Measurements from ENCODE around the gene ANKRD39. TPM values are rescaled to one million over a fixed set of nuclear protein-coding genes. Genes with fewer than 3 reads are reported as not detected.

Gene ANKRD39
- total RNA-seq, 1 donor from 2014 or later, result 23.4 TPM

- no peaks in the 10 kb centered on the region for H3K27me3 Mint-ChIP-seq (ENCODE audit: low read depth)
- no peaks in the 10 kb centered on the region for H3K9me3 Mint-ChIP-seq
- peak overlapping the region; percentile 77 for H3K4me3 Mint-ChIP-seq
- peaks cover 12% of the 10 kb centered on the region for H3K36me3 Mint-ChIP-seq (ENCODE audit: low read depth)
- peaks cover 29% of the 10 kb centered on the region for H3K4me1 Mint-ChIP-seq
- no peak for DNase-seq (ENCODE audit: low read depth, low spot score)
- no peak for TF ChIP-seq CTCF (conservative IDR thresholded peaks at IDR 0.05)
- no peak overlapping the region for H3K27ac Mint-ChIP-seq (ENCODE audit: unreplicated experiment)
These were observed 5.1 kb downstream of the ANKRD39 start for GRCh38 chr2:96852667-96853066.

- peak overlapping the region; percentile 60 for H3K4me3 Mint-ChIP-seq
- TF ChIP-seq CTCF (conservative IDR thresholded peaks at IDR 0.05), result no peak
- H3K36me3 Mint-ChIP-seq (ENCODE audit: low read depth), result peaks cover 15% of the 10 kb centered on the region
- no peak for DNase-seq (ENCODE audit: low read depth, low spot score)
- no peak overlapping the region for H3K27ac Mint-ChIP-seq (ENCODE audit: unreplicated experiment)
- H3K27me3 Mint-ChIP-seq (ENCODE audit: low read depth), result no peaks in the 10 kb centered on the region
- H3K9me3 Mint-ChIP-seq, result no peaks in the 10 kb centered on the region
- peaks cover 17% of the 10 kb centered on the region for H3K4me1 Mint-ChIP-seq
These were observed 9.6 kb downstream of the ANKRD39 start for GRCh38 chr2:96848264-96848663.

GRCh38 chr2:96847586-96847985 is 10.2 kb downstream of the ANKRD39 start:
- TF ChIP-seq CTCF (conservative IDR thresholded peaks at IDR 0.05), result no peak
- no peak for DNase-seq (ENCODE audit: low read depth, low spot score)
- Mint-ChIP-seq H3K27me3 (ENCODE audit: low read depth) (no peaks in the 10 kb centered on the region), H3K36me3 (ENCODE audit: low read depth) (peaks cover 15% of the 10 kb centered on the region), H3K4me3 (peak overlapping the region; percentile 60), H3K9me3 (no peaks in the 10 kb centered on the region), H3K4me1 (peaks cover 21% of the 10 kb centered on the region), H3K27ac (ENCODE audit: unreplicated experiment) (no peak overlapping the region)

GRCh38 chr2:96846825-96847224 is 11.0 kb downstream of the ANKRD39 start:
- peaks cover 15% of the 10 kb centered on the region for H3K36me3 Mint-ChIP-seq (ENCODE audit: low read depth)
- no peak for DNase-seq (ENCODE audit: low read depth, low spot score)
- H3K9me3 Mint-ChIP-seq, result no peaks in the 10 kb centered on the region
- H3K27me3 Mint-ChIP-seq (ENCODE audit: low read depth), result no peaks in the 10 kb centered on the region
- no peak overlapping the region for H3K4me3 Mint-ChIP-seq
- H3K4me1 Mint-ChIP-seq, result peaks cover 25% of the 10 kb centered on the region
- H3K27ac Mint-ChIP-seq (ENCODE audit: unreplicated experiment), result no peak overlapping the region
- no peak for TF ChIP-seq CTCF (conservative IDR thresholded peaks at IDR 0.05)

GRCh38 chr2:96844405-96844808 is 13.4 kb downstream of the ANKRD39 start:
- TF ChIP-seq CTCF (conservative IDR thresholded peaks at IDR 0.05), result no peak
- no peak overlapping the region for H3K4me3 Mint-ChIP-seq
- no peak for DNase-seq (ENCODE audit: low read depth, low spot score)
- H3K27ac Mint-ChIP-seq (ENCODE audit: unreplicated experiment), result peak overlapping the region; percentile 12
- H3K36me3 Mint-ChIP-seq (ENCODE audit: low read depth), result peaks cover 15% of the 10 kb centered on the region
- H3K9me3 Mint-ChIP-seq, result no peaks in the 10 kb centered on the region
- H3K4me1 Mint-ChIP-seq, result peaks cover 25% of the 10 kb centered on the region
- no peaks in the 10 kb centered on the region for H3K27me3 Mint-ChIP-seq (ENCODE audit: low read depth)
